GM12891 (cell line): Measurements from ENCODE around the gene RNF121.

ENCODE experiments used
- PAX5 ChIP-seq: IDR thresholded peaks from 2 replicates; pipeline ENCODE4 v1.6.1; 2011; ENCODE audit warnings: low read length, moderate library complexity, mild to moderate bottlenecking; ENCODE audit not compliant: insufficient read depth, severe bottlenecking
- POLR2A ChIP-seq: IDR thresholded peaks from 2 replicates; pipeline ENCODE4 v1.6.1; 2011; ENCODE audit warnings: low read depth, low read length, control low read depth
- POLR2AphosphoS5 ChIP-seq: IDR thresholded peaks from 2 replicates; pipeline ENCODE4 v1.6.1; 2011; ENCODE audit warnings: low read depth, low read length, control low read depth
- TAF1 ChIP-seq: IDR thresholded peaks from 2 replicates; pipeline ENCODE4 v1.6.1; 2011; ENCODE audit warnings: low read depth, low read length, control low read depth

DNA sequence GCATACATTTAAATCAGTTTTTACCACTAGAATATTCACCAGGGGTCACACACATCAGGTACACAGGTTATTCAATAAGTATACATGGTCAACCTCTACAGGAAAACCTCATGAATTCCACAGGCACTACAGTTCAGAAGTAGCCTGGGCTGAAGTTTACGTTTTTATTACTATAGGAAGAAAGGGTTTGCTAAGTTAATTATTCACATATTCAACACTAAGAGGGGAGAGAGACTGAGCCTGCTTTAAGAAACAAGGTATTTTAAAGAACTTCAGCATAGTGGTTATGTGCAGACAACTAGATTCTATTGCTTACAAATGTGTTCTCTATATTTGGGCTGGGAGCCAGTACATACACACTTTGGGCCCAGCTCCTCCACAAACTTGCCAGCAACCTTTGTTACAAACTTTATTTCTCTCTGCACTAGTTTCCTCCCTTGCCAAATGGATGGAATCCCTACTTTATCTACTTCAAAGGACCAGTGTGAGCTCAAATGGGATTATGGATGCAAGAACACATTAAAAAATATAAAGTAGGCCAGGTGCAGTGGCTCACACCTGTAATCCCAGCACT, 101.7 kb downstream of the RNF121 start:
- TF ChIP-seq POLR2A: no peak
- TF ChIP-seq POLR2AphosphoS5: no peak
- no peak for TF ChIP-seq PAX5
- TF ChIP-seq TAF1: no peak
